Stimulated activated CD4-positive, alpha-beta T cell treated with anti-CD3 and anti-CD28 coated beads, Interleukin-15, amount 100 ng/mL, for 24 hours (primary cell): ENCODE measurements around the gene PTGDS.

Experiments used
- DNase-seq: peaks from one replicate; pipeline ENCODE4 v3.0.0-alpha.2; 2020

The PTGDS gene

GRCh38 chr9:136992819-136993369 is 15.6 kb downstream of the PTGDS start:
- DNase-seq, result no peak

- DNase-seq, result no peak
These were observed 17.0 kb downstream of the PTGDS start for GRCh38 chr9:136994180-136994887.

- DNase-seq, result no peak
These were observed 17.6 kb downstream of the PTGDS start for GRCh38 chr9:136994888-136995230.

GRCh38 chr9:136995362-136995761 is 18.1 kb downstream of the PTGDS start:
- DNase-seq, result no peak

- no peak for DNase-seq
These were observed 18.5 kb downstream of the PTGDS start for GRCh38 chr9:136995772-136996311.

- peak; percentile 51 for DNase-seq
These were observed 19.3 kb downstream of the PTGDS start, which contains the start of gene CLIC3 for GRCh38 chr9:136996361-136997292. Gene CLIC3, minus strand, starts transcription at chr9:136996568. Its CDS starts 25 bp downstream, at chr9:136996543.

GRCh38 chr9:136997371-136997770 is 20.1 kb downstream of the PTGDS start:
- DNase-seq, result no peak

GRCh38 chr9:136997830-136998234 is 20.5 kb downstream of the PTGDS start:
- DNase-seq, result no peak

- peak; percentile 37 for DNase-seq
These were observed 23.1 kb downstream of the PTGDS start for GRCh38 chr9:137000177-137000930.

- DNase-seq, result no peak
These were observed 24.7 kb downstream of the PTGDS start for GRCh38 chr9:137001857-137002645.

- no peak for DNase-seq
These were observed 25.3 kb downstream of the PTGDS start for GRCh38 chr9:137002646-137003041.

GRCh38 chr9:137004285-137004684 is 27.0 kb downstream of the PTGDS start:
- peak; percentile 26 for DNase-seq

- DNase-seq, result no peak
These were observed 29.1 kb downstream of the PTGDS start for GRCh38 chr9:137006116-137007003.

GRCh38 chr9:137007108-137007815 is 30.0 kb downstream of the PTGDS start:
- no peak for DNase-seq

- no peak for DNase-seq
These were observed 30.5 kb downstream of the PTGDS start for GRCh38 chr9:137007816-137008270.

GRCh38 chr9:137008312-137008711 is 31.0 kb downstream of the PTGDS start:
- DNase-seq, result no peak

- DNase-seq, result no peak
These were observed 31.9 kb downstream of the PTGDS start for GRCh38 chr9:137009217-137009616.

- DNase-seq, result no peak
These were observed 32.8 kb downstream of the PTGDS start for GRCh38 chr9:137009938-137010732.

GRCh38 chr9:137011156-137011555 is 33.9 kb downstream of the PTGDS start:
- DNase-seq, result no peak
